Lower leg skin (tissue), 4 donors: ENCODE measurements around the gene TTR. TPM values are rescaled to one million over a fixed set of nuclear protein-coding genes. Genes with fewer than 3 reads are reported as not detected.

Source experiments
- DNase-seq, 2 donors: peaks; one replicate each; pipeline ENCODE4 v3.0.0-alpha.2; 2019; ENCODE audit warnings: low spot score in 2 of 2
- H3K4me3 ChIP-seq: fragments of 200-600 bp; sonication (generic); 2 replicates; pipeline ENCODE4 v1.5.1; 2017; ENCODE audit warnings: mild to moderate bottlenecking, low read depth; ENCODE audit not compliant: poor library complexity, severe bottlenecking
- POLR2A ChIP-seq, 2 donors: fragments of 450-650 bp; IDR thresholded peaks; one replicate each; pipeline ENCODE4 v1.6.1; 2016 to 2017; ENCODE audit warnings: antibody characterized with exemption in 2 of 2, mild to moderate bottlenecking in 1 of 2, moderate library complexity in 1 of 2
- WGBS, 2 donors: methylation state at CpG; one replicate each; pipeline ENCODE4 v1.1.5; 2018; 5-methylcytosine and 5-hydroxymethylcytosine counted together
- intact Hi-C: fragments of 100-400 bp; cut with DNase I; formaldehyde crosslinking; loops from one replicate; pipeline ENCODE4 v1.15.0; 2023; ENCODE audit warnings: low total_unique reads
- total RNA-seq, 4 donors: library from RNA; depleted of rRNA; stranded (reverse); fragments of >200 nt; gene quantifications; one replicate each; pipeline ENCODE4 v1.1.0, GENCODE V29; 2016
- TF ChIP-seq, protein P1 (sequence below), 3 donors: fragments of 450-650 bp; IDR thresholded peaks; one replicate each; pipeline ENCODE4 v1.5.1; 2016; ENCODE audit warnings: antibody characterized with exemption in 3 of 3, mild to moderate bottlenecking in 3 of 3, moderate library complexity in 2 of 3

The TTR gene
- total RNA-seq, 4 donors from 2014 or later: not detected

DNA sequence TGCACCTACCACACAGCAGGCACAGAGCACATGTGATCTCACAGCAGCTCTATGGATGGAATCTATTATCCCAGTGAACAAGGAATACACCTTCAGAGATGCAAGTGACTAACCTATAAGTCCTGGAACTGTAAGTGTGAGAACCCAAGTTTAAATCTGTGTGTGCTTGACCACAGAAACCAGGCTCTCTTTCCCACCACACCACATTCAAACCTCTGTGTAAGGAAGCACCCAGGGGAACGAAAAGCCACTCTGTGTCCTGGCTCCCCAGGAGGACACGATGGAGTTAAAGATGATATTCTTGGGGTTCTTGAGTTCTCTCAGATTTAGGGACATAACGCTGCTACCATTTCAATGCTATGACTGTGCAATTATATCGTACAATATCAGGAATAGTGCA is 38.9 kb downstream of the TTR start:
- no peak overlapping the region for H3K4me3 ChIP-seq
- no peak for TF ChIP-seq POLR2A (IDR thresholded peaks at IDR 0.05)
- TF ChIP-seq, protein P1, sequence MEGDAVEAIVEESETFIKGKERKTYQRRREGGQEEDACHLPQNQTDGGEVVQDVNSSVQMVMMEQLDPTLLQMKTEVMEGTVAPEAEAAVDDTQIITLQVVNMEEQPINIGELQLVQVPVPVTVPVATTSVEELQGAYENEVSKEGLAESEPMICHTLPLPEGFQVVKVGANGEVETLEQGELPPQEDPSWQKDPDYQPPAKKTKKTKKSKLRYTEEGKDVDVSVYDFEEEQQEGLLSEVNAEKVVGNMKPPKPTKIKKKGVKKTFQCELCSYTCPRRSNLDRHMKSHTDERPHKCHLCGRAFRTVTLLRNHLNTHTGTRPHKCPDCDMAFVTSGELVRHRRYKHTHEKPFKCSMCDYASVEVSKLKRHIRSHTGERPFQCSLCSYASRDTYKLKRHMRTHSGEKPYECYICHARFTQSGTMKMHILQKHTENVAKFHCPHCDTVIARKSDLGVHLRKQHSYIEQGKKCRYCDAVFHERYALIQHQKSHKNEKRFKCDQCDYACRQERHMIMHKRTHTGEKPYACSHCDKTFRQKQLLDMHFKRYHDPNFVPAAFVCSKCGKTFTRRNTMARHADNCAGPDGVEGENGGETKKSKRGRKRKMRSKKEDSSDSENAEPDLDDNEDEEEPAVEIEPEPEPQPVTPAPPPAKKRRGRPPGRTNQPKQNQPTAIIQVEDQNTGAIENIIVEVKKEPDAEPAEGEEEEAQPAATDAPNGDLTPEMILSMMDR (IDR thresholded peaks at IDR 0.05): no peak
- no peak for DNase-seq
- intact Hi-C loops: no loop called here
- 92 to 95% methylated on average over 4 of the region's 4 CpGs for WGBS, 2 donors

DNA sequence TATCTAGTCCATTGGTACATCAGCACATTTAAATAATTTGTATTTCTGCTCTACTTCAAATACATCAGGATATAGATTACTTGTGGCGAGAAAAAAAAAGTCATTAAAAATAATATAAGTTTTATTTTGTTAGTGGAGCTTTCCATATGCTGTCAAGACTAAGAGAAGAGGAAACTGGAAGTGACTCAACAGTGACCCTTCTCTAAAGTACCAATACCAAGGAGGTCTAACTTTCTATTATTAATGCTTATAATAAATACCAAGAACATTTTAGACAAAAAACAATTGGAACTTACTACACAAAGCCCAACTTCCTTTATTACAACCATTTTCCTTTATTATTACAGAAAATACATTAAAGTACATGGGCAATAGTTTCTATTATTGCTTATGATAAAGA is 39.8 kb downstream of the TTR start:
- intact Hi-C loops: no loop called here
- TF ChIP-seq POLR2A (IDR thresholded peaks at IDR 0.05): no peak
- TF ChIP-seq, protein P1 (IDR thresholded peaks at IDR 0.05): no peak
- H3K4me3 ChIP-seq: no peak overlapping the region
- DNase-seq: no peak
- WGBS, 2 donors: 93 to 97% methylated on average over 1 of the region's 1 CpG

DNA sequence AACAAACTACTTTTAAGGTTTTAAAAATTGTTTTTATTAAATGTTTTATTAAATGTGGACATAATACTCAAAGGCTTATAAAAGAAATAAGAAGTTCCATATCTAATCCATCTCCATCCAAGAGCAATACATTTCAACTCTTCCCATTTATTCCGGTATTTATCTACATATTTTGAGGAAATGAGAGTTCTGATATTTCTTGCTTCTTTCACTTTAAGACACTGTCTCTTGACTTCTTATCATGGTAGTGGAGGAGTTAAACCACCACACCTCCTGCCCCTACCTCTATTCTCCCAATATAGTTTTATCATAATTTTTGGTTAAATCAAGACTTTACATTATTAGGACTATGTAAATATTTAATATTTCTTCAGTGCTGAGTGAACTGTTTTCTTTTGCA is 40.7 kb downstream of the TTR start:
- TF ChIP-seq POLR2A (IDR thresholded peaks at IDR 0.05): no peak
- TF ChIP-seq, protein P1 (IDR thresholded peaks at IDR 0.05): no peak
- H3K4me3 ChIP-seq: no peak overlapping the region
- intact Hi-C loops: no loop called here
- WGBS, 2 donors: 80 to 89% methylated on average over 1 of the region's 1 CpG
- no peak for DNase-seq

DNA sequence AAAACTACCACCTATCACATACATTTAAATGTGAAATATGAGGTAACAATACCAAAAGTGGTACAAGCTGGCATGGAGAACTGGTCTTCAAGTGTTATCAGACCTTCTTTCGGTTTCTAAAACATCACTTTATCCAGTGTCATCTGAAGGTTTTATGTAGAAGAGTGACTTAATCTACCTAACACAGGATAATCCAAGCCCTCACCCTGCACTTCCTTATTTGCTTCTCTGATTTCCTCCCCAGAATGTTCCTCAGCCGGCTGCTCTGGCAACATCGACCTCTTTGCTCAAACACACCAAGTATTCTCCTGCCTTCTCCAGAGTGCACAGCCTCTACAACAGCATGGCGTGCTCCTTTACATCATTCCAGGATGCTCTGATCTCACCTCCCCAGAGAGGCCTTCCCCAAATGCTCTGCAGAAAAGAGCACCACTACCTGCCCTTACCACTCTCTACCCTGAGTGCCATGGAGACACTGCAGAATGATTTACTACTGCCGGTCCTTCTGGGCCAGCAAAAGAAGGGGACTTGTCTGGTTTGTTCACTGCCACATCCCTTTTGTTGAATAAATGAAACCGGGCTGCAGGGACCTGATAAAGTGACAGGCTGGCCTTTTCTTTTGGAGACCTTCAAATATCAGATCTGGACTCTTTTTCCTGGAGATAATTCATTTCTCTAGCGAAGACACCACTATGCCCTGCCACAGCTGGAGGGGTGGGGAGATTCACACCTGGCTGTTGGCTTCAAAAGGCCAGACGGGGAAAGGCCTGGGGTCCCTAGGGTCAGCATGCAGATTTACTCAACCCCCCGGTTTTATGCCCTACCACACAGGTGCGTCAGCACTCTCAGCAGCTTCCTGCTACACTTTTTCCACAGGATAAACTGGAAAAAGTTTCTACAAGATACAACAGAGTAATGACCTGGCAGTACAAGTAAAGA is 42.0 kb downstream of the TTR start:
- no peak for TF ChIP-seq POLR2A (IDR thresholded peaks at IDR 0.05)
- TF ChIP-seq, protein P1 (IDR thresholded peaks at IDR 0.05): no peak
- WGBS, 2 donors: 83 to 87% methylated on average over 10 of the region's 10 CpGs
- H3K4me3 ChIP-seq: no peak overlapping the region
- intact Hi-C loops: no loop called here
- no peak for DNase-seq

DNA sequence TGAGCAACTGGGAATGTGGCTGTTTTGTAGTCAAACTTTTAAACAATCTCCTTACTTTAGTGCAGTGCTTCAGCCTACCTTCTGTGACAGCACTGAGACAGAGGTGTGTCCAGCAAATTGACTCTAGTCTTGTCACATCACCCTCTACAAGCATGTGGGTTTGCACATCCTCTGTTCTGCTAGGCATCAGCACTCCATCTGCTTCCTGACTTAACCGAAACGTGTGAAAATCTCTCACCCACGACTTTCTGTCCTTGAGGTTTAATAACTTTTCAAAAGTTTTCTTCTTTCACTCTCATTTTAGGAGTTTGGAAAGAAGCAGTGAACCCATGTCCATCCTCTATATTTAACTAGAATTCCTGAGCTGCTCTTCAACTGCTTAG is 42.6 kb downstream of the TTR start:
- no peak for TF ChIP-seq POLR2A (IDR thresholded peaks at IDR 0.05)
- TF ChIP-seq, protein P1 (IDR thresholded peaks at IDR 0.05): no peak
- intact Hi-C loops: no loop called here
- WGBS, 2 donors: 51 to 78% methylated on average over 3 of the region's 3 CpGs
- DNase-seq: no peak
- no peak overlapping the region for H3K4me3 ChIP-seq
